Measurements from ENCODE around the gene NSMCE1. TPM values are rescaled to one million over a fixed set of nuclear protein-coding genes. Genes with fewer than 3 reads are reported as not detected.

Gene NSMCE1
- total RNA-seq, 1 experiment from 2014 or later = 45.7 TPM

DNA sequence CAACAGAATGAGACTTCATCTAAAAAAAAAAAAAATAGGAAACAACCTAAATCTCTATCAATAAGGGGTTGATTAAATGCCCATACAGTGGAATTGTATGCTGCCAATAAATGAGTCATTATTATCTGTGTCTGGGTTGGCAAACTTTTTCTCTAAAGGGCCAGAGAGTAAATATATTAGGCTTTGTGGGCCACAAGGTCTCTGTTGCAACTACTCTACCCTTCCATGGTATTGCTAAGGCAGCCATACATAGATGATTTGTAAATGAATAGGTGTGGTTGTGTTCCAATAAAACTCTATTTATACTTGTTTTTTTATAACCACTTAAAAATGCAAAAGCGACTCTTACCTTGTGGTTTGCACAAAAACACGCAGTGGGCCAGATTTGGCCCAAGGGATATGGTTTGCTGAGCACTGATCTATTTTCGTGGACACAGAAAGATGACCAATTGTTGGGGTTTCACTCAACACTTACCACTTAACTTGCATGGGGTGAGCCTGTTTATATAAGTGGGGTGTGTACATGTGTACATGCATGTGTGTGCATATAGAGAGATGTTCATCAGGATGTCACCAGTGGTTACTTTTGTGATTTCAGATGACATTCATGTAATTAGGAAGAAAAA is 32.8 kb upstream of the NSMCE1 start:
- Histone ChIP-seq H3K9me3 (ENCODE audit: low read depth, low read length, poor library complexity, severe bottlenecking) (no peaks in the 10 kb centered on the region), H3K4me1 (ENCODE audit: insufficient read depth, low read length, poor library complexity, severe bottlenecking) (no peaks in the 10 kb centered on the region), H3K27me3 (replicated peaks; ENCODE audit: insufficient read depth, low read depth, low read length, poor library complexity) (no peaks in the 10 kb centered on the region), H3K27ac (ENCODE audit: low read depth, low read length, poor library complexity, severe bottlenecking) (no peak overlapping the region), H3K4me3 (ENCODE audit: low read depth, low read length, poor library complexity, severe bottlenecking) (no peak overlapping the region), H3K36me3 (ENCODE audit: insufficient read depth, low read length, poor library complexity, severe bottlenecking) (no peaks in the 10 kb centered on the region)
- ChIA-PET CTCF (no interaction called here), POLR2A (ENCODE audit: low non-redundant PET) (no interaction called here)
- intact Hi-C loops (cut with micrococcal nuclease; ENCODE audit: unreplicated experiment) = no loop called here
- TF ChIP-seq CTCF (conservative IDR thresholded peaks at IDR 0.05; ENCODE audit: low read depth, low read length) = no peak
- TF ChIP-seq EZH2 (IDR thresholded peaks at IDR 0.05; ENCODE audit: borderline replicate concordance, low read depth, low read length, poor library complexity, severe bottlenecking) = no peak
- DNase-seq (ENCODE audit: low spot score) = no peak
- no TSS peak for BruUV-seq (replicated peaks)

GRCh38 chr16:27298132-27298531 is 29.6 kb upstream of the NSMCE1 start:
- Histone ChIP-seq H3K4me3 (ENCODE audit: low read depth, low read length, poor library complexity, severe bottlenecking) (no peak overlapping the region), H3K27ac (ENCODE audit: low read depth, low read length, poor library complexity, severe bottlenecking) (no peak overlapping the region), H3K27me3 (replicated peaks; ENCODE audit: insufficient read depth, low read depth, low read length, poor library complexity) (no peaks in the 10 kb centered on the region), H3K4me1 (ENCODE audit: insufficient read depth, low read length, poor library complexity, severe bottlenecking) (no peaks in the 10 kb centered on the region), H3K9me3 (ENCODE audit: low read depth, low read length, poor library complexity, severe bottlenecking) (no peaks in the 10 kb centered on the region), H3K36me3 (ENCODE audit: insufficient read depth, low read length, poor library complexity, severe bottlenecking) (no peaks in the 10 kb centered on the region)
- ChIA-PET CTCF (no interaction called here), POLR2A (ENCODE audit: low non-redundant PET) (no interaction called here)
- no peak for TF ChIP-seq CTCF (conservative IDR thresholded peaks at IDR 0.05; ENCODE audit: low read depth, low read length)
- no peak for TF ChIP-seq EZH2 (IDR thresholded peaks at IDR 0.05; ENCODE audit: borderline replicate concordance, low read depth, low read length, poor library complexity, severe bottlenecking)
- intact Hi-C loops (cut with micrococcal nuclease; ENCODE audit: unreplicated experiment) = no loop called here
- no TSS peak for BruUV-seq (replicated peaks)
- no peak for DNase-seq (ENCODE audit: low spot score)

GRCh38 chr16:27293343-27293742 is 24.8 kb upstream of the NSMCE1 start:
- POLR2A ChIA-PET (ENCODE audit: low non-redundant PET) = no interaction called here
- no peak for TF ChIP-seq EZH2 (IDR thresholded peaks at IDR 0.05; ENCODE audit: borderline replicate concordance, low read depth, low read length, poor library complexity, severe bottlenecking)
- TF ChIP-seq CTCF (conservative IDR thresholded peaks at IDR 0.05; ENCODE audit: low read depth, low read length) = no peak

More at GRCh38 chr16:27293343-27293742, 24.8 kb upstream of the NSMCE1 start:
- H3K4me3 ChIP-seq (ENCODE audit: low read depth, low read length, poor library complexity, severe bottlenecking) = no peak overlapping the region
- H3K27ac ChIP-seq (ENCODE audit: low read depth, low read length, poor library complexity, severe bottlenecking) = no peak overlapping the region
- H3K4me1 ChIP-seq (ENCODE audit: insufficient read depth, low read length, poor library complexity, severe bottlenecking) = no peaks in the 10 kb centered on the region
- H3K36me3 ChIP-seq (ENCODE audit: insufficient read depth, low read length, poor library complexity, severe bottlenecking) = no peaks in the 10 kb centered on the region
- intact Hi-C loops (cut with micrococcal nuclease; ENCODE audit: unreplicated experiment) = no loop called here
- DNase-seq (ENCODE audit: low spot score) = no peak
- no TSS peak for BruUV-seq (replicated peaks)
- no peaks in the 10 kb centered on the region for H3K9me3 ChIP-seq (ENCODE audit: low read depth, low read length, poor library complexity, severe bottlenecking)
- CTCF ChIA-PET = no interaction called here
- H3K27me3 ChIP-seq (replicated peaks; ENCODE audit: insufficient read depth, low read depth, low read length, poor library complexity) = no peaks in the 10 kb centered on the region

All from A673 (cell line).